HG03439 (cell line): ENCODE data around the gene F9.

Source experiments
- ATAC-seq: cut with Tn5 transposase; IDR thresholded peaks from one replicate; pipeline ENCODE4 v1.9.1; 2021; ENCODE audit warnings: mild to moderate bottlenecking, moderate library complexity; ENCODE audit not compliant: unreplicated experiment

The F9 gene

GRCh38 chrX:139596068-139596467, 65.5 kb downstream of the F9 start:
- ATAC-seq: no peak

GRCh38 chrX:139600105-139600504, 69.6 kb downstream of the F9 start:
- no peak for ATAC-seq
